Chondrocyte (in vitro differentiated cells): Measurements from ENCODE around the gene AMD1. TPM values are rescaled to one million over a fixed set of nuclear protein-coding genes. Genes with fewer than 3 reads are reported as not detected.

Experiments
- DNase-seq: peaks from one replicate; pipeline ENCODE4 v3.0.0; 2021; ENCODE audit warnings: mixed read lengths, low spot score
- H3K27ac Mint-ChIP-seq: one replicate; pipeline ENCODE4 v1.8.0; 2021; ENCODE audit warnings: mild to moderate bottlenecking, moderate library complexity, mixed read lengths; ENCODE audit not compliant: unreplicated experiment
- H3K27me3 Mint-ChIP-seq: 2 replicates; pipeline ENCODE4 v1.8.0; 2021; ENCODE audit warnings: low read depth, mixed read lengths
- H3K36me3 Mint-ChIP-seq: 2 replicates; pipeline ENCODE4 v1.8.0; 2021; ENCODE audit warnings: low read depth, mixed read lengths
- H3K4me1 Mint-ChIP-seq: 2 replicates; pipeline ENCODE4 v1.8.0; 2021; ENCODE audit warnings: low read depth, mild to moderate bottlenecking, mixed read lengths
- H3K4me3 Mint-ChIP-seq: one replicate; pipeline ENCODE4 v1.8.0; 2021; ENCODE audit warnings: mild to moderate bottlenecking, moderate library complexity, mixed read lengths; ENCODE audit not compliant: unreplicated experiment
- H3K9me3 Mint-ChIP-seq: 2 replicates; pipeline ENCODE4 v1.8.0; 2021; ENCODE audit warnings: low read depth, mixed read lengths
- CTCF ChIP-seq: fragments of 200-600 bp; sonication (generic); IDR thresholded peaks from 2 replicates; pipeline ENCODE4 v1.5.0; 2021; ENCODE audit warnings: antibody characterized with exemption, mild to moderate bottlenecking, moderate library complexity
- total RNA-seq: library from RNA; stranded (reverse); gene quantifications from 3 replicates; pipeline ENCODE4 v1.2.1, GENCODE V29; 2021

Gene AMD1
- total RNA-seq, 1 donor from 2014 or later, result 31.1 TPM

DNA sequence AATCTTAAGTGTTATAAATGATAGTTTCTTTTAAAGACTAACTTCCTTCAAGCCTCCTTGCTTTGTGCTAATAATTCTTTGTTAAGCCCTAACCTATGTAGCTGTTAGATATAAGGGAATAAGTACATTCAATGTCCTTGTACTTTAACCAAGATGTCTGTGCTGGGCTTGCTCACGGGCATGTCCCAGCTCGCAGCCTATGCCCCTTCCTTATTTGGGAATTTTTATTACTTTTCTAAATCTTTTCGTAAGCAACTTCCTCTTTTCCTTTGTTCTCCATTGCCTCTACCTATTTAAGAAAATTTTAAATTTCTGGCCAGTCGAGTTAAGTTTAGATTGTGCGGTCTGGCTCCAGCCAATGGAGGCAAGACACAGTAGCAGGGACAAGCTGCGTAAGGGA, 33.3 kb upstream of the AMD1 start:
- Mint-ChIP-seq H3K27ac (no peak overlapping the region), H3K27me3 (no peaks in the 10 kb centered on the region), H3K9me3 (no peaks in the 10 kb centered on the region), H3K4me1 (no peaks in the 10 kb centered on the region), H3K36me3 (no peaks in the 10 kb centered on the region), H3K4me3 (no peak overlapping the region)
- no peak for TF ChIP-seq CTCF
- no peak for DNase-seq

GRCh38 chr6:110849781-110850180, 24.8 kb upstream of the AMD1 start:
- H3K27me3 Mint-ChIP-seq, result no peaks in the 10 kb centered on the region
- no peak overlapping the region for H3K4me3 Mint-ChIP-seq
- H3K9me3 Mint-ChIP-seq, result no peaks in the 10 kb centered on the region
- H3K36me3 Mint-ChIP-seq, result no peaks in the 10 kb centered on the region
- no peak overlapping the region for H3K27ac Mint-ChIP-seq
- no peak for TF ChIP-seq CTCF
- no peaks in the 10 kb centered on the region for H3K4me1 Mint-ChIP-seq
- no peak for DNase-seq

- Mint-ChIP-seq H3K36me3 (no peaks in the 10 kb centered on the region), H3K27ac (no peak overlapping the region), H3K4me3 (no peak overlapping the region), H3K4me1 (no peaks in the 10 kb centered on the region), H3K9me3 (no peaks in the 10 kb centered on the region), H3K27me3 (no peaks in the 10 kb centered on the region)
- no peak for TF ChIP-seq CTCF
- no peak for DNase-seq
Observed at GRCh38 chr6:110852773-110853172, 21.8 kb upstream of the AMD1 start.

GRCh38 chr6:110853754-110854477, 20.7 kb upstream of the AMD1 start:
- DNase-seq, result no peak
- Mint-ChIP-seq H3K36me3 (no peaks in the 10 kb centered on the region), H3K9me3 (no peaks in the 10 kb centered on the region), H3K4me3 (no peak overlapping the region), H3K4me1 (no peaks in the 10 kb centered on the region), H3K27me3 (no peaks in the 10 kb centered on the region), H3K27ac (no peak overlapping the region)
- no peak for TF ChIP-seq CTCF

GRCh38 chr6:110856296-110856695, 18.3 kb upstream of the AMD1 start:
- no peak for TF ChIP-seq CTCF

More at GRCh38 chr6:110856296-110856695, 18.3 kb upstream of the AMD1 start:
- DNase-seq, result no peak
- Mint-ChIP-seq H3K36me3 (no peaks in the 10 kb centered on the region), H3K27ac (no peak overlapping the region), H3K4me3 (no peak overlapping the region), H3K9me3 (no peaks in the 10 kb centered on the region), H3K4me1 (no peaks in the 10 kb centered on the region), H3K27me3 (no peaks in the 10 kb centered on the region)
